ENCODE results near the gene COP1.
A peak's percentile ranks its signal among the peaks of the same experiment; 100 is the strongest.
"Not testable (repeated sequence)": the region's sequence is repeated elsewhere in the genome, so short reads cannot be mapped to it uniquely, and the experiment has no call there.

Gene COP1

DNA sequence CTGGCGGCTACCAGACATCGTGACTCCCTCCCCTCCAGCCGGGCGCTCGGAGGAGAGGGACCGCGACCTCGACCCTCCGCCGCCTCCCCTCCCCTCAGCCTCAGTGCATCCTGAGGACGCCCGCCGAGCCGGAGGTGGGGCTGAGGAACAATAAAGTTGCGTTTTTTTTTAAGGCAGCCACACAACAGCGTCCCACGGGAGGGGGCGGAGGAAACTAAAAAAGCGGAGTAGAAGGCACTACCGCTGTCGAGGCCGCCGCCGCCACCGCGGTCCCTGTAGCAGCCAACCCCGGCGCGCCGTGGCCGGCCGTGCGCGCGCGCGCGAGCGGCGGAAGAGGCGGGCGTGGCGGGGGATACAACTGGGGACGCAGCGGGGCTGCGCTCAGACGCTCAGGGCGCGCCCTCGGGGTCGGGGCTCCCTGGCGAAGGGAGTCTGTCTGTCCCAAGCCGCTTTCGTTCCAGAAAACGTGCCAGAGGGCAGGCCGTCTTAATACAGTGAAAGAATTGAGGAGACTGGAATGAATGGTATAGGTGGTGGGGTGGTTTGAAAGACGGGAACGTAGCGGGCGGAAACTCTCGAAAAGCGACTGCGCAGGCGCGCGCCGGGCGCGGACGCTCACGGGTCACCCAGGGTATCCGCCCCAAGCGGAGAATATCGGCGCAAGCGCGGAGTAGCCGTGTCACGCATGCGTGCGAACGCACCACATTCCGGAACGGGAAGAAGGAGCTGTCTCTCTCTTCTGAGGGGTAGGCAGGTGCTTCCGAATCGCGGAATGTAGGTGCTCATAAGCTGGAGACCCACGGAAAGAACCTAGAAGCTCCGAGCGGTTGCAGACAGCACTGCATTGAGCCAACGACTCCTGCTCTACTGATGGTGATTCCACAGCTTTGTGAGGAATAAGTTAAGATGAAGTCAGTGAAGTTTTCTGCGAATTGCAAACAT, at the start of gene COP1:
Gene COP1, minus strand, starts transcription at position 326 of the 942 bp plus-strand sequence. Its CDS starts 308 bp downstream, at position 18.
- DNase-seq (ENCODE audit: low spot score), result peak; percentile 96

DNA sequence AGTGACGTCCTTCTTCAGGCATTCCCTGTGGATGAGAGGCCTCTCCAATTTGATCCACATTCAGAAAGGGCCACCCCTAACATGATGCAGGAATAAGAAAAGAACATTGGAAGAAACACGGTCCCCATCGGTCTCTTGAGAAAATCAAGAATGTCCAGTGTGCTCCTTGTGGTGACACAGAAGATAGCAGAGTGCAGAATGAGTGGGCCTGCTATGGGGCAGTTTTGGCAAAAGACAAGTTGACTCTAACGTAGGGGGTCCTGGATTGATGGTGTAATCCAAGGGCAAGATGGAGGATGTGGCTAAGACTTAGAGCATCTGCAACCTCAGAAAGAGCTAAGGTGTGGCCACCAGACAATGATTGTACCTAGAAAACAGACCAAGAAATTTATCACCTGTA, 45.1 kb upstream of the COP1 start:
- no peak for DNase-seq (ENCODE audit: low spot score)

DNA sequence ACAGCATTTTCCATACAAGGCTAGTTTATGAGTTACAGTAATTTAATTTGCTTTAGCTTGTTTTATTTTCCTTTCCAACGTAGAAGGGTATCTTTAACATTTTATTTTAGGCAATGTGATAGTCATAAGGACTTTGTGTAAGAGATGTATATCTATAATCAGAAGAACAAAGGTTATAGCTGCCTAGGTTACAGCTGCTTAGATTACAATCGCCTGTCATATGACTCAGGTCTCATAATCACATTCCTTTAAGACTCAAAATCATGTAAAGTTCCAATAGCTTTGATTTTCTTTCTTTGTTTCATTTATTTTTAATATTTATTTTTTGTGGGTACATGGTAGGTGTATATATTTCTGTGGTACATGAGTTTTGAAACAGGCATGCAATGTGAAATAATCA, 37.8 kb upstream of the COP1 start:
- DNase-seq (ENCODE audit: low spot score), result no peak

DNA sequence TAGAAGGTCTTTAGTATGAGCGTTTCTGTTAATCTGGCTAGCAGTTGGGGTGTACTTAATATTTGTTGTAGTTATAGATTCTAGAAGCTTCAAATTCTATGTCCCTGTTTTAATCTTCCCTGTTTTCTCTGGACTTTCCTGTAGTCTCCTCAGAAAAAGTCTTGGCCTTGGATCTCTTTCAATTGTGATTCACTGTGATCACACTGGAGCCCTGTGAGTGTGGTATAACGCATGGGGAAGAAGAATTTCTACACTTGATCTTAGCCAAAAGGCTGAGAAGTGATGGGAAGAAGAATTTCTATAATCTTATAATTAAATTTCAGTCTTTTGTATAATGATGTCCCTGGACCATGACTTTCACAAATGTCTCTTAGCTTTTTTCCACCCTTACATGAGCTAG, 36.7 kb upstream of the COP1 start:
- DNase-seq (ENCODE audit: low spot score), result no peak

DNA sequence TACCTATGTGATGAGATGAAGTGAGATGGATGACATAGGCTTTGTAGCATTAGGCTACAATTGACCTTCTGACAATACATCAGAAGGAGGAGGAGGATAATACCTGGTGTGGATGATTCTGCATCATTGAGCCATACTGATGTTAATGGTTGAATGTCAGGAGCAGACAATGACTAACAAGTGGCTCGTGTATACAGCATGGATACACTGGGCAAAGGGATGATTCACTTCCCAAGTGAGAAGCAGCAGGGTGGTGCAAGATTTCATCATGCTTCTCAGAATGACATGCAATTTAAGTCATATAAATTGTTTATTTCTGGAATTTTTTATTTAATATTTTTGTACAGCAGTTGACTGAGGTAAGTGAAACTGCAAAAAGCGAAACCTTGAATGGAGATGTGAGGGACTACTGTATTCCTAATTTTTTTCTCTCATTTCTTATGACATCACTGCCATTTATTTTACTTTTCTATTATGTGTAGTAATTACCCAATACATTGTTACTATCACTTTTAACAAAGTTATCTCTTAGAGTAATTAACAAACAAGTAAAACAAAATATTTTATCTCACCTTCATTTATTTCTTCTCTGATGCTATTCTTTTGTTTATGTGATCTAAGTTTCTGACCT, 34.4 kb upstream of the COP1 start:
- no peak for DNase-seq (ENCODE audit: low spot score)

DNA sequence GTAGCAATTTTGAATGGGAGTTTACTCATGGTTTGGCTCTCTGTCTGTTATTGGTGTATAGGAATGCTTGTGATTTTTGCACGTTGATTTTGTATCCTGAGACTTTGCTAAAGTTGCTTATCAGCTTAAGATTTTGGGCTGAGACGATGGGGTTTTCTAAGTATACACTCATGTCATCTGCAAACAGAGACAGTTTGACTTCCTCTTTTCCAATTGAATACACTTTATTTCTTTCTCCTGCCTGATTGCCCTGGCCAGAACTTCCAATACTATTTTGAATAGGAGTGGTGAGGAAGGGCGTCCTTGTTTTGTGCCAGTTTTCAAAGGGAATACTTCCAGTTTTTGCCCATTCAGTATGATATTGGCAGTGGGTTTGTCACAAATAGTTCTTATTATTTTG, 26.6 kb upstream of the COP1 start:
- DNase-seq (ENCODE audit: low spot score), result not testable (repeated sequence)

DNA sequence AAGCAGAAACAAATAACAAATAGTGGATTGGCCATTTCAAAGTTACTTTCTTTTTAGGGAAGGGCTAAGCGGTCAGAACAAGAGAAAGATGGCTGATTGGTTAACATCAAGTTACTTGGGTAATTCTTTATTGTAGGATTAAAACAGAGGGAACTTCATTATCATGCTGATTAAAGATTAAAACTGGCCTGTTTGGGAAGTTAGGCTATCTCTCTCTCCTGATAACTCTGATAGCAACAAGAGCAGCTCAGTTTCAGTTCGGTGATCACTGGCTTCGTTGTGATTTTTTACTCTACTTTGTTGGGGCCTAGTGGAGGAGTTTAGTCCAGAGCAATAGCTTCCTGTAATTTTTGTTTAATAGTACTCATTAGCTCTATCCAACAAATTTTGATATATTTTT, 20.5 kb upstream of the COP1 start:
- no peak for DNase-seq (ENCODE audit: low spot score)

DNA sequence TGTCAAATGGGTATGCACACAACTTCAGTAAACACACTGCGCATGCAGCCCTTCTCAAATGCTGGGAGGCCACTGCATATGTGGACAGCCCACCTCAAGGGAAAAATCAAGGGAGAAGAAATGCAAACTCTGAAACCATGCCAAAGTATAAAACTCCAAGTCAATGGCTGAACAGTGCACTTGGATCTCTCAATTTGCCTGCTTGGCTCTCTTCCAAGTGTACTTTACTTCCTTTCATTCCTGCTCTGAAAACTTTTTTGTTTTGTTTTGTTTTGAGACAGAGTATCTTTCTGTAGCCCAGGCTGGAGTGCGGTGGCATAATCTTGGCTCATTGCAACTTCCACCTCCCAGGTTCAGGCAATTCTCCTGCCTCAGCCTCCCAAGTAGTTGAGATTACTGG, 18.8 kb upstream of the COP1 start:
- DNase-seq (ENCODE audit: low spot score), result no peak

DNA sequence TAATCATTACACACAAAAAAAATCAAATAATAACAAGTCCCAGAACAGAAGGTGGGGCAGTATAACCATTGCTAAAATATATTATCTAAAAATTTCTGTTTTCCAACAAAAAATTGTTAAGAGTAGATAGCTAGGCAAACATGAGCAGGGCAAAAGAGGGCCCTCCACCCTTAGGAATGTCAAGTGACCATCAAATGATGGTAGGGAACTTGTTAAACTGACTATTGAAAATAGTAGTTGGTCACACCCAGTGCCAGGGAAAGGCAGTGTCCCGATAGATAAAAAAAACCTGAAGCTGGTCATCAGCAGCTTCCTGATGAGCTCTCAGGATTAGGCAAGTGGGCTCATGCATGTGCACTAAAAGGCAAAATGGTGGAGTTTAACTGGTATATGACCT, 18.4 kb upstream of the COP1 start:
- no peak for DNase-seq (ENCODE audit: low spot score)

DNA sequence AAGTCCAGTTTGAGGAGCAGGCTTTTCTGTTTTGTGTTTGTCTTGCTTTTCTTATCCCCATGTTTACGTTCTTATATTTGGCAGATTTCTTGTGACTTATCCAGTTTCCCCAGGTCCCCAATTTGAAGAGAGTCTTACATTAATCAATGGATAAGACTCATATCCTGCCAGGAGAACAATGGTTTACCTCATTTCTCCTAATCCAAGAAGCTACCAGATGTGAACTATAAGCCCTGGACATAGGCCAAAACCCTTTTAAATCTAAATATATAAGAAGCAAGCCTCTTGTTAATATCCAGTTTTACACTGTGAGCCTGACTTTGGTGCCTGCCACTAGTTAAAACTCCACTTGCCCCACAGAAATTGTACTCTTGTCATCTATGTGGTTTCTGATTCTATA, 15.1 kb upstream of the COP1 start:
- DNase-seq (ENCODE audit: low spot score), result no peak

DNA sequence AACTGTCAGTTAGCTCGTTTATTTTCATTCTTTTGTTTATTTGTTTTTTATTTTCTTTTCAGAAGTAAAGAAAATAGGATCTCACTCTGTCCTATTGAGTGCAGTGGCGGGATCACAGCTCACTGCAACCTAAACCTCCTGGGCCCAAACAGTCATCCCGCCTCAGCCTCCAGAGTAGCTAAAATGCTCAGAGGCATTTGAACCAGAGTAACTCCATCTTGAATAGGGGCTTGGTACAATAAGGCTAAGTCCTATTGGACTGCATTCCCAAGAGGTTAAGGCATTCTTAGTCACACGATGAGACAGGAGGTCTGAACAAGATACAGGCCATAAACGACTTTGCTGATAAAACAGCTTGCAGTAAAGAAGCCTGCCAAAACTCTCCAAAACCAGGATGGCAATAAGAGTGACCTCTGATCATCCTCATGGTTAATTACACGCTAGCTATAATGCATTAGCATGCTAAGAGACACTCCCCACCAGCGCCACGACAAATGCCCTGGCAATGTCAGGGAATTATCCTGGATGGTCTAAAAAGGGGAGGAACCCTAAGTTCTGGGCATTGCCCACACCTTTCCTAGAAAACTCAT, 13.1 kb upstream of the COP1 start:
- DNase-seq (ENCODE audit: low spot score), result no peak

DNA sequence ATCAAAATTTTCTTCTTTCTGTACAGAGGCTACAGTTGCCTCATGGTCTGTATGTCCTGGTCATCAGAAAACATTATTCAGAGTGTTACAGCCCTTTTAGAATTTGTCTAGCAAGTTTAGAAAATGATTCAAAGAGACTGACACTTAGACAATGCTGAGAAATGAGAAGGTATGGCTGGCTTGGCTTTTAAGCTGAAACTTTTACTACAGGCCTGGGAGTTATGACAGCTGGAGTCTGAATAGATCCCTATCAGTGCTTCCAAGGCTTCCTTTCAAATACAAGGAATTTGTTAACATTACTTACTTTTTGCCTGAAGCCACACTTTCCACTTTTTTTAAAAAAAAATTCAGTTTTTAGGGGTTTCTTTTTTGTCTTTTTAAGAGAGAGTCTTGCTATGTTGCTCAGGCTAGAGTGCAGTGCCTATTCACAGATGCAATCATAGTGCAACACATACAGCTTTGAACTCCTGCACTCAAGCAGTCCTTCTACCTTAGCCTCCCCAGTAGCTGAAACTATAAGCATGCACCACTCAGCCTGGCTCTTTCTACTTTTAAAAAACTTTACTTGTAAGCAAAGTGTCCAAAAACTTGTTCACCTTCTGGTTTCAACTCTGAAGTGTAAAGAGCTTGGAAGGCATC, 10.5 kb upstream of the COP1 start:
- no peak for DNase-seq (ENCODE audit: low spot score)

DNA sequence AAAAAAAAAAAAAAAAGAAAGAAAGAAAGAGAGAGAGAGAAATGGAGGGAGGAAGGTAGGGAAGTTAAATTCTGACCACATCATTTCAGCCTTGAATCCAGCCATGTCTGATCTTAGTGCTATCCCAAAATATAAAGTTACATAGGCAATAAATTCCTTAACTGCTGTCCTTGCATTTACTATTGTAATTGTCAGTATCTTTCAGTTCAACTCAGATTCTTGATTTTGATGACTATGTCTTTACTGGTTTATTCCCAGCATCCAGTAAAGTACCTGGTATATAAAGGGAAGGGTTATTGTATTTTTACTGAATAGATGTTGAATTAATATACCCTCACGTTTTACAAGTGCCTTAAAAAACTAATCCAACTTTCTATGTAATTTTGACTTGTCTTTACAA, 8.9 kb upstream of the COP1 start:
- DNase-seq (ENCODE audit: low spot score), result no peak

DNA sequence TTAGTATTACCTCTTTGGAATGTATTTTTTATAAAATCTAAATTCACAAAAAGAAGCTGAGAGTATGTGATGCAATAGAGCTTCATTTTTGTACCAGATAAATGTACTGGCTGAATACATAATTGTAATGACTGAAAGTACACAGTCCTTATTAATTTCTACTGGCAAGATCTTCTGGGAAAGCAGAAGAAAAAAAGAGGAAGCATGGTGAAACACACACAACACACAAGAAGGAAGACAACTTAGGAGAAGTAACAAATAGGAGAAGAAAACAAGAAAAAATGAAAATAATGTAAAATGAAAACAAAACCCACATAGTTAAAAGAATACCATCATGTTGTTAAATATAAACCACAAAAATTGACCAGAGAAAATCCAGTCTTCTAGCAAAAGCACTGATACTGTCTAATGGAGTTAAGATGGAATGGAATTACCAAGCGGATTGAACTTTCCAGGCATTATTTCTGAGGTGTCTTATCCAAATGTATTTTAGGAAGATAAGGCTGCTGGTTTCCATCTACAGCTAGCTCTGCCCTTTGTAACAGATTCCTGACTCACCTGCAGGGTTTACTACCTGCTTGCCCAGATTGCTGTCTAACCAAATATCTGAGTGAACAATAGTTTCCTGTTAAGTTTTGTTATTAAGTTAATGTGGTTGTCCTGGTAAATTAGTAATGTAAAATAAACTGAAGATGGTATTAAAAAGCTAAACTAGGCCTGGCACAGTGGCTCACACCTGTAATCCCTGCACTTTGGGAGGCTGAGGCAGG, 4.5 kb upstream of the COP1 start:
- no peak for DNase-seq (ENCODE audit: low spot score)

DNA sequence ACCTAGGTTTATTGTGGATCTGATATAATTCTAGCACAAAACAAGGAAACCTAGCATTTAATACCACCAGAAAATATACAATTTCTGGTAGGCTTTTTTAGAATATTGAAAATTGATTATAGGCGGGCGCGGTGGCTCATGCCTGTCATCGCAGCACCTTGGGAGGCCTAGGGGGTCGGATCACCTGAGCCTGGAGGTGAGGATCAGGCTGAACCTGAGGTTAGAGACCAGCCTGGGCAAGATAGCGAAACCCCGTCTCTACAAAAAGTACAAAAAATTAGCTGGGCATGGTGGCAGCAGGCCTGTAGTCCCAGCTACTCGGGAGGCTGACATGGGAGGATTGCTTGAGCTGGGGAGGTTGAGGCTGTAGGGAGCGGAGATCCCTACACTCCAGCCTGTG, 948 bp upstream of the COP1 start:
- no peak for DNase-seq (ENCODE audit: low spot score)

DNA sequence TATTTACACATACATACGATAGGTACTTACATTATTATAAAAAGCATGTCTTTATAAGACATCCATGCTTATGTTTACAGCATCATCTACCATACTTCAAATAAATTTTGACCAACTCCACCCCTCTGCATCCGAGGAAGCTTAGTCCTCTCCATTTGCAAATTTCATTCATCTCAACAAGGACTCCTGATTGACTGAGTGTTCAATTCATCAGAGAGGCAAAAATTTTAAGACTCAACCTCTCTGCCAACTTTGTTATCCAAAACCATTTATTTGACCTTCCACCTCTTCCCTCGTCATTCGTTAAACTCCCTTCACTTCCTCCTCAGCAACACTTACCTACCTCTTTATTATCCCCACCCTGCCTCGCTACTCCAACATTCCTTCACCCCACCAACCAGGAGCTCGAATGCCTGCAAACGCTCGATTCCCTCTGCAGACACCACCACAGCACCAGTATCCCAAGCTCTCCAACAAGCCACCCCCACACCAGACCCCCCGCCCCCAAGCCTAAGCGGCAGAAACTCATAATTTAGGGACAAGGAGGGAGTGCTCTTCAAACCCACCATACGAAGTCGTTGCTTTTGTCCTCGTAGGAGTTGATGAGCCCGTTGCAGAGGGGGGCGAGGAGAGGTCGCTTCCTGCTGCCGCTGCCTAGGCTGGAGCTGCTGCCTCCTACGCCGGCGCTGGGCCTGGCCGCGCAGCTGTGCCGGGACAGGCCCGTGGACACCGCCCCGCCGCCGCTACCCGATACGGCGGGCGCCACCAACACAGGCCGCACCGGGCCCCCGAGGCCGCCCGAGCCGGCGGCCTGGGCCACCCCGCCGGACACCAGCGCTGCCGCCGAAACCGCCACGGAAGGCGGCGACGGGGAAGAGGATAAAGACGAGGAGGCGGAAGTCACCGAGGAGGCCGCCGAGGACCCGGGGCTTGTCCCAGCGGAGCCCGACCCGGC, 803 bp downstream of the COP1 start:
- DNase-seq (ENCODE audit: low spot score), result peak; percentile 44

DNA sequence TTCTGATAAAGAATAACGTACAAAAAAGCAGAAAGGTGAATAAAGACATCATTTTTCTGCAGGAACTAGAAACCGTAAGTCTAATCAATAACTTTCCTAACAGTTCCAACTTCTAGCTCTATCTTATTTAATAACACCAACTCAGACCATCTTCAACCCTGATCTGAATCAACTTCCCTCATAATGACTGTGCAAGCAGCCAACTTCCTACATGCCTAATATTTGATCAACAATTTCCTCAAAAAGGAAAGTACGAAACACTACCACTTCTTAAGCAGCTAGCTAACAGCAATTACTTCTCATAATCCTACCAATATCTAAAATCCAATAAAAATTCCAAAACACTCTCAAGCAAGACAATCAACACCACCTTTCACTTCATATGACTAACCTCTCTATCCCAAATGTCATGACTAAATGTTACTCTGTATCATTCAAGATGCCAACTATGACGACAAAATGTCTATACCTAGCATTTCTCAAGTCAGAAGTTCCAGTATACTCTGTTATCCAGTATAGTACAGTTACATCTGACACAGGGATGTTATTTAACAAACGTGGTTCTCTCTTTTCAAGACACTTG, 1.7 kb downstream of the COP1 start:
- no peak for DNase-seq (ENCODE audit: low spot score)

DNA sequence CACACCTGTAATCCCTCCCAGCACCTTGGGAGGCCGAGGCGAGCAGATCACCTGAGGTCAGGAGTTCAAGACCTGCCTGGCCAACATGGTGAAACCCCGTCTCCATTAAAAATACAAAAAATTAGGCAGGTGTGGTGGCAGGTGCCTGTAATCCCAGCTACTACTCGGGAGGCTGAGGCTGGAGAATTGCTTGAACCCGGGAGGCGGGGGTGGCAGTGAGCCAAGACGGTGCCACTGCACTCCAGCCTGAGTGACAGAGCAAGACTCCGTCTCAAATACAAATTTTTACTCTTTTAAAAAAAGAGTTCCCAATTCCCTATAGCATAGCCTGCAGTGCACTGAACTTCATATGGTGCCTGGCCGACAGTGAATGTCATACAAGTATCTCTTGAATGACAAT, 2.4 kb downstream of the COP1 start:
- DNase-seq (ENCODE audit: low spot score), result not testable (repeated sequence)

DNA sequence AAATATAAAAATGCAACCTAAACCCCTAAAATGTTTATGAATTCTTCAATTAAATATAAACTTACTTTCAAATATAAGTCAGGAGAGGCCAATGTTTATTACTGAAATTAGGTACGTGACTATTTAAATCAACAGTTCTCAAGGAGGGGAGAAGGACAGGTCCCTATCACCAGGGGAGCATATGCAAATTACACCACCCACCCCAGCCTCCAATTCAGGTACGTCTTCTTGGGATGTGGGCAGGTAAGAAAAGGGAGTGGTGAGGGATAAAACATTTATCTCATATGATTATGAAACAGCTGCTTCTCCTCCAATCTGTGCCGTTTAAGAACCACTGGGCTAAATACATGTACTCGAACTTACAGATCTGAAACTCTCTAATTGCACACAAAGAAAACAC, 3.4 kb downstream of the COP1 start:
- DNase-seq (ENCODE audit: low spot score), result no peak

DNA sequence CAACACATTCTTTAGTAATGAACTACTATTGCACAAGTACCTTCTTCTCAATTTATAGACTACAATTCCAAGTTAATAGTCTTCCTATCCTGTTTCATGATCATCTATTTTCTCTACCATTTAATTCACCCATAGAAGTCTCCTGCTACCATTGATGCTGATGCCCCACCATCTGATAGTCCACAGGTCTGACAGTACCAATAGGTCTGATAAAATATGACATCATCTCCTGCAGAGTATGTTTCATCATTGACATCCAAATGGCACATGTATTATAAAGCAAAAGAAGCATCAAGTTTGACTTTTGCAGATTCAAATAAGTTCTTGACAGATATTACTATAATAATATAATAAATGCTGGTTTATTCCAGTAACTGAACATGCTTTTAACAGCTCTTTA, 5.5 kb downstream of the COP1 start:
- no peak for DNase-seq (ENCODE audit: low spot score)
